Suprapubic skin (tissue), 4 donors: ENCODE measurements around the gene RABEP1. TPM values are rescaled to one million over a fixed set of nuclear protein-coding genes. Genes with fewer than 3 reads are reported as not detected.

Experiments
- DNase-seq, 2 donors: peaks; one replicate each; pipeline ENCODE4 v3.0.0-alpha.2; 2019; ENCODE audit warnings: low spot score in 2 of 2
- H3K27ac ChIP-seq: fragments of 200-600 bp; sonication (generic); one replicate; pipeline ENCODE4 v1.5.1; 2019
- H3K27me3 ChIP-seq: fragments of 200-600 bp; sonication (generic); one replicate; pipeline ENCODE4 v1.5.1; 2019
- H3K36me3 ChIP-seq: fragments of 200-600 bp; sonication (generic); one replicate; pipeline ENCODE4 v1.5.1; 2019
- H3K4me1 ChIP-seq: fragments of 200-600 bp; sonication (generic); one replicate; pipeline ENCODE4 v1.5.1; 2019
- H3K4me3 ChIP-seq: fragments of 200-600 bp; sonication (generic); one replicate; pipeline ENCODE4 v1.5.1; 2019; ENCODE audit warnings: mild to moderate bottlenecking
- H3K9me3 ChIP-seq: fragments of 200-600 bp; sonication (generic); one replicate; pipeline ENCODE4 v1.5.1; 2019
- EP300 ChIP-seq: sonication (generic); formaldehyde crosslinking; IDR thresholded peaks from one replicate; pipeline ENCODE4 v1.6.1; 2017; ENCODE audit warnings: antibody characterized with exemption
- POLR2A ChIP-seq, 2 donors: fragments of 450-650 bp; IDR thresholded peaks; one replicate each; pipeline ENCODE4 v1.6.1; 2017; ENCODE audit warnings: antibody characterized with exemption in 2 of 2, mild to moderate bottlenecking in 2 of 2, moderate library complexity in 2 of 2
- POLR2AphosphoS5 ChIP-seq, 3 donors: sonication (generic); formaldehyde crosslinking; IDR thresholded peaks; one replicate each; pipeline ENCODE4 v1.6.1; 2017; ENCODE audit warnings: antibody characterized with exemption in 3 of 3
- WGBS: methylation state at CpG from one replicate; pipeline ENCODE4 v1.1.5; 2018; 5-methylcytosine and 5-hydroxymethylcytosine counted together
- total RNA-seq, 4 donors: library from RNA; depleted of rRNA; stranded (reverse); fragments of >200 nt; gene quantifications; one replicate each; pipeline ENCODE4 v1.1.0, GENCODE V29; 2016
- TF ChIP-seq, protein P1 (sequence below), 2 donors: fragments of 200-600 bp in 1 of 2; fragments of 450-650 bp in 1 of 2; sonication (generic) in 1 of 2; IDR thresholded peaks; one replicate each; pipeline ENCODE4 v1.5.1; 2016 to 2019; ENCODE audit warnings: antibody characterized with exemption in 2 of 2, mild to moderate bottlenecking in 1 of 2, moderate library complexity in 1 of 2

RABEP1 gene
- total RNA-seq, 4 donors from 2014 or later, result 19.2 to 46.4 (median 25.0) TPM

DNA sequence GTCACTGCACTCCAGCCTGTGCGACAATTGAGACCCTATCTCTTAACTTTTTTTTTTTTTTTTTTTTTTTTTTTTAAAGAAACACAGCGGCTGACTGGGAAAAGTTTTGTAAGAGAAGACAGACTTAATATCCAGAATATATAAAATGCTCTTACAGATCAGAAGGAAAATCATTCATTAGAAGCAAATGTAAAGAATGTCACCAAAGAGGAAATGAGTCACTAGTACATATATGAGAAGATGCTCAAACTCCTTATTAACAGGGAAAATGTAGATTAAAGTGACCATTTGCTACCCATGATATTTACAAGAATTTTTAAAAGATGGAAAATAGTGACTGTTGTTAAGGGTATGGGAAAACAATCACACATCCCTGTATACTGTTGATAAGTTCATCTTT is 48.9 kb downstream of the RABEP1 start:
- no peak for DNase-seq
- 92% methylated on average over 2 of the region's 2 CpGs for WGBS
- TF ChIP-seq, protein P1, sequence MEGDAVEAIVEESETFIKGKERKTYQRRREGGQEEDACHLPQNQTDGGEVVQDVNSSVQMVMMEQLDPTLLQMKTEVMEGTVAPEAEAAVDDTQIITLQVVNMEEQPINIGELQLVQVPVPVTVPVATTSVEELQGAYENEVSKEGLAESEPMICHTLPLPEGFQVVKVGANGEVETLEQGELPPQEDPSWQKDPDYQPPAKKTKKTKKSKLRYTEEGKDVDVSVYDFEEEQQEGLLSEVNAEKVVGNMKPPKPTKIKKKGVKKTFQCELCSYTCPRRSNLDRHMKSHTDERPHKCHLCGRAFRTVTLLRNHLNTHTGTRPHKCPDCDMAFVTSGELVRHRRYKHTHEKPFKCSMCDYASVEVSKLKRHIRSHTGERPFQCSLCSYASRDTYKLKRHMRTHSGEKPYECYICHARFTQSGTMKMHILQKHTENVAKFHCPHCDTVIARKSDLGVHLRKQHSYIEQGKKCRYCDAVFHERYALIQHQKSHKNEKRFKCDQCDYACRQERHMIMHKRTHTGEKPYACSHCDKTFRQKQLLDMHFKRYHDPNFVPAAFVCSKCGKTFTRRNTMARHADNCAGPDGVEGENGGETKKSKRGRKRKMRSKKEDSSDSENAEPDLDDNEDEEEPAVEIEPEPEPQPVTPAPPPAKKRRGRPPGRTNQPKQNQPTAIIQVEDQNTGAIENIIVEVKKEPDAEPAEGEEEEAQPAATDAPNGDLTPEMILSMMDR (IDR thresholded peaks at IDR 0.05), result no peak
- TF ChIP-seq EP300 (no peak), POLR2A (IDR thresholded peaks at IDR 0.05) (no peak), POLR2AphosphoS5 (IDR thresholded peaks at IDR 0.05) (no peak)
- no peaks in the 10 kb centered on the region for H3K9me3 ChIP-seq
- no peaks in the 10 kb centered on the region for H3K27me3 ChIP-seq
- H3K36me3 ChIP-seq, result peaks cover 27% of the 10 kb centered on the region
- H3K4me3 ChIP-seq, result no peak overlapping the region
- H3K27ac ChIP-seq, result no peak overlapping the region
- no peaks in the 10 kb centered on the region for H3K4me1 ChIP-seq

DNA sequence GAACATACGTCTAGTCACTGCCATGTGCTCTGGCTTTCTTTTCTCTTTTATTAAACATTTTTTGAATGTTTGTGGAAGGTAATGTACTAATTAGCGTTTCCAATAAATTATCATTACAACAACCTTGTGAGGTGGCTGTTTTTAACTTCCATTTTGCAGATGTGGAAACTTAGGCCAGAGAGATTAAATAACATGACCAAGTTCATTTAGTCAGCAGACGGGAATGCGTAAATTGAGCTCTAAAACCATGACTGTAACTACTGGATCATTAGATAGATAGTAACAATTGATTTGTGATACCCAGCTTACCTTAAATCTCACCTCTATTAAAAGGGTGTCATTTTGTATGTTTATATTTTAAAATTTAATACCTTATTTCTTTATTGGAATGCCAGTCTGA is 49.4 kb downstream of the RABEP1 start:
- WGBS, result 93% methylated on average over 4 of the region's 4 CpGs
- no peaks in the 10 kb centered on the region for H3K4me1 ChIP-seq
- TF ChIP-seq, protein P1 (IDR thresholded peaks at IDR 0.05), result no peak
- TF ChIP-seq POLR2A (IDR thresholded peaks at IDR 0.05), result no peak
- no peak for TF ChIP-seq EP300
- TF ChIP-seq POLR2AphosphoS5 (IDR thresholded peaks at IDR 0.05), result no peak

DNA sequence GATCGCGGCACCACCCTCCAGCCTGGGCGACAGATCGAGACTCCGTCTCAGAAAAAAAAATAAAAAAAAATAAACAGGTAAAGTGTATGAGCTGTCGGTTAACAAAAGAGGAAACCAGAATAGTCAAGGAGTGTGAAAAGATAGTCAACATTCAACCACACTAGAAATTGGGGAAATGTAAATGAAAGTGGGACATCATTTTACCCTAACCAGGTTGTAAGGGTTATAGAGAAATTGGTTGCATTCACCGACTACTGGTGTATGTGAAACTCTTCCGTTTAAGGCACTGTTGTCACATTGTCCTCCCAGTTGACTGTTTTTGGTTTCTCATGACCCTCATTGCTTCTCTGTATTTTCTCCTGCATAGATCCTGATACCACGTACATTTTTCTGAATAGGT is 62.8 kb downstream of the RABEP1 start:
- Histone ChIP-seq H3K27ac (no peak overlapping the region), H3K9me3 (no peaks in the 10 kb centered on the region), H3K27me3 (no peaks in the 10 kb centered on the region), H3K36me3 (peaks cover 37% of the 10 kb centered on the region), H3K4me1 (no peaks in the 10 kb centered on the region), H3K4me3 (no peak overlapping the region)
- WGBS, result 92% methylated on average over 9 of the region's 9 CpGs
- DNase-seq, result no peak
- no peak for TF ChIP-seq POLR2A (IDR thresholded peaks at IDR 0.05)
- TF ChIP-seq POLR2AphosphoS5 (IDR thresholded peaks at IDR 0.05), result no peak
- TF ChIP-seq EP300, result no peak
- TF ChIP-seq, protein P1 (IDR thresholded peaks at IDR 0.05), result no peak

More for the DNA sequence above, 49.4 kb downstream of the RABEP1 start:
- no peak for DNase-seq
- Histone ChIP-seq H3K27me3 (no peaks in the 10 kb centered on the region), H3K27ac (no peak overlapping the region), H3K36me3 (peaks cover 27% of the 10 kb centered on the region), H3K9me3 (no peaks in the 10 kb centered on the region), H3K4me3 (no peak overlapping the region)

DNA sequence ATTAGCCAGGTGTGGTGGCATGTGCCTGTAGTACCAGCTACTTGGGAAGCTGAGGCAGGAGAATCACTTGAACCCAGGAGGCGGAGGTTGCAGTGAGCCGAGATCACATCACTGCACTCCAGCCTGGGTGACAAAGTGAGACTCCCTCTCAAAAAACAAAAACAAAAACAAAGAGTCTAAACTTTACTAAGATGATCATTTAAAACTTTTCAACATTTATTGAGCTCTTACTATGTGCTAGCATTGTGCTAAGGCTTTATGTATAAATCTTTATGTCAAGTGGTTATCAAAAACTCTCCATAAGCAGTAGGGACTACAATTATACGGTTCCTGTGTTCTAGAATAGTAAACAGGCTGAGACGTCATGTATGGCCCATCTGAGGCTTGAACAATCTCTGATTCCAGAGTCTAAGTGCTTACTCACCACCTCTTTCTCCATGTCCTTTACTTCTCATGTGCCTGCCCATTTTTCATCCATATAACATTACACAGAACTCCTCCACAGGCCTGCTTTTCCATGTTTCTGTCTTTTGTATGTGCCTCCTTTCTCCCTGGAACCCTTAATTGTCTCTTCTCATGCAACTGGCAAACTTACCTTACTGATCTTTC is 70.7 kb downstream of the RABEP1 start:
- TF ChIP-seq POLR2AphosphoS5 (IDR thresholded peaks at IDR 0.05), result no peak
- TF ChIP-seq POLR2A (IDR thresholded peaks at IDR 0.05), result no peak
- TF ChIP-seq, protein P1 (IDR thresholded peaks at IDR 0.05), result no peak
- TF ChIP-seq EP300, result no peak
- peaks cover 7% of the 10 kb centered on the region for H3K4me1 ChIP-seq
- no peak overlapping the region for H3K4me3 ChIP-seq
- H3K27ac ChIP-seq, result no peak overlapping the region
- no peaks in the 10 kb centered on the region for H3K9me3 ChIP-seq
- H3K27me3 ChIP-seq, result no peaks in the 10 kb centered on the region
- DNase-seq, result no peak
- 97% methylated on average over 4 of the region's 4 CpGs for WGBS
- H3K36me3 ChIP-seq, result peaks cover 93% of the 10 kb centered on the region

DNA sequence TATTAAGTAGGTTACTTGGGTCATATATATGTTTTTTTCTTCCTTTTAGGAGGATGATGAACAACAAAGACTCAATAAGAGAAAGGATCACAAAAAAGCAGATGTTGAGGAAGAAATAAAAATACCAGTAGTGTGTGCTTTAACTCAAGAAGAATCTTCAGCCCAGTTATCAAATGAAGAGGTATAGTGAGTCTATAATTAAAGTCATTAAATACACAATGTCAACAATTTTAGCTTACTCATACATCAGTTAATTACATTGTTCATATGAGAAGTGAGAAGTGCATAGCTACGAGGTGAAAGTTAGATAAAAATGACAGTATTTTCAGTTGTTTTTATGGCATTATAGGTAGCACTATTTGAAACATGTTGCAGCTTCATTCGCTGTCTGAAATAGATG is 72.2 kb downstream of the RABEP1 start:
- TF ChIP-seq EP300 (no peak), POLR2AphosphoS5 (IDR thresholded peaks at IDR 0.05) (no peak), POLR2A (IDR thresholded peaks at IDR 0.05) (no peak)
- TF ChIP-seq, protein P1 (IDR thresholded peaks at IDR 0.05), result no peak
- Histone ChIP-seq H3K4me3 (no peak overlapping the region), H3K27me3 (no peaks in the 10 kb centered on the region), H3K36me3 (peaks cover 91% of the 10 kb centered on the region), H3K4me1 (peaks cover 7% of the 10 kb centered on the region), H3K9me3 (no peaks in the 10 kb centered on the region), H3K27ac (no peak overlapping the region)
- WGBS, result 93% methylated on average over 2 of the region's 2 CpGs
- no peak for DNase-seq
